Gastroesophageal sphincter (tissue), 3 donors: ENCODE measurements around the gene ADORA3.

Experiments
- EP300 ChIP-seq: sonication (generic); formaldehyde crosslinking; IDR thresholded peaks from one replicate; pipeline ENCODE4 v1.6.1; 2017; ENCODE audit warnings: antibody characterized with exemption, mild to moderate bottlenecking
- POLR2A ChIP-seq, 2 donors: fragments of 450-650 bp; IDR thresholded peaks; one replicate each; pipeline ENCODE4 v1.6.1; 2017; ENCODE audit warnings: antibody characterized with exemption in 2 of 2, mild to moderate bottlenecking in 2 of 2, moderate library complexity in 1 of 2
- POLR2AphosphoS5 ChIP-seq: sonication (generic); formaldehyde crosslinking; IDR thresholded peaks from one replicate; pipeline ENCODE4 v1.6.1; 2017; ENCODE audit warnings: antibody characterized with exemption
- TF ChIP-seq, protein P1 (sequence below), 4 experiments: fragments of 200-600 bp in 2 of 4; fragments of 450-650 bp in 2 of 4; sonication (generic) in 1 of 4; IDR thresholded peaks; one replicate each; pipeline ENCODE4 v1.5.1; 2017 to 2019; ENCODE audit warnings: antibody characterized with exemption in 4 of 4, mild to moderate bottlenecking in 2 of 4, moderate library complexity in 2 of 4

- no peak for TF ChIP-seq POLR2AphosphoS5
- TF ChIP-seq, protein P1, sequence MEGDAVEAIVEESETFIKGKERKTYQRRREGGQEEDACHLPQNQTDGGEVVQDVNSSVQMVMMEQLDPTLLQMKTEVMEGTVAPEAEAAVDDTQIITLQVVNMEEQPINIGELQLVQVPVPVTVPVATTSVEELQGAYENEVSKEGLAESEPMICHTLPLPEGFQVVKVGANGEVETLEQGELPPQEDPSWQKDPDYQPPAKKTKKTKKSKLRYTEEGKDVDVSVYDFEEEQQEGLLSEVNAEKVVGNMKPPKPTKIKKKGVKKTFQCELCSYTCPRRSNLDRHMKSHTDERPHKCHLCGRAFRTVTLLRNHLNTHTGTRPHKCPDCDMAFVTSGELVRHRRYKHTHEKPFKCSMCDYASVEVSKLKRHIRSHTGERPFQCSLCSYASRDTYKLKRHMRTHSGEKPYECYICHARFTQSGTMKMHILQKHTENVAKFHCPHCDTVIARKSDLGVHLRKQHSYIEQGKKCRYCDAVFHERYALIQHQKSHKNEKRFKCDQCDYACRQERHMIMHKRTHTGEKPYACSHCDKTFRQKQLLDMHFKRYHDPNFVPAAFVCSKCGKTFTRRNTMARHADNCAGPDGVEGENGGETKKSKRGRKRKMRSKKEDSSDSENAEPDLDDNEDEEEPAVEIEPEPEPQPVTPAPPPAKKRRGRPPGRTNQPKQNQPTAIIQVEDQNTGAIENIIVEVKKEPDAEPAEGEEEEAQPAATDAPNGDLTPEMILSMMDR (IDR thresholded peaks at IDR 0.05) = no peak
- TF ChIP-seq EP300 = no peak
- no peak for TF ChIP-seq POLR2A (IDR thresholded peaks at IDR 0.05)
Measured at GRCh38 chr1:111487133-111487532, 16.3 kb downstream of the ADORA3 start.
